ENCODE data around the gene PADI3.

PADI3 gene

GRCh38 chr1:17295292-17295691, 46.4 kb downstream of the PADI3 start:
- no peak for DNase-seq
- Histone ChIP-seq H3K4me1 (ENCODE audit: control insufficient read depth, insufficient read depth, low read length, poor library complexity, severe bottlenecking) (no peaks in the 10 kb centered on the region), H3K27ac (ENCODE audit: insufficient read depth, low read length, poor library complexity, severe bottlenecking) (no peak overlapping the region), H3K36me3 (ENCODE audit: control insufficient read depth, insufficient read depth, low read length) (no peaks in the 10 kb centered on the region), H3K4me3 (ENCODE audit: insufficient read depth, low read depth, low read length, poor library complexity, severe bottlenecking) (no peak overlapping the region), H3K27me3 (replicated peaks; ENCODE audit: control insufficient read depth, insufficient read depth, low read length, poor library complexity, severe bottlenecking) (peaks cover 3% of the 10 kb centered on the region), H3K9me3 (ENCODE audit: control insufficient read depth, low read length) (no peaks in the 10 kb centered on the region)

DNA sequence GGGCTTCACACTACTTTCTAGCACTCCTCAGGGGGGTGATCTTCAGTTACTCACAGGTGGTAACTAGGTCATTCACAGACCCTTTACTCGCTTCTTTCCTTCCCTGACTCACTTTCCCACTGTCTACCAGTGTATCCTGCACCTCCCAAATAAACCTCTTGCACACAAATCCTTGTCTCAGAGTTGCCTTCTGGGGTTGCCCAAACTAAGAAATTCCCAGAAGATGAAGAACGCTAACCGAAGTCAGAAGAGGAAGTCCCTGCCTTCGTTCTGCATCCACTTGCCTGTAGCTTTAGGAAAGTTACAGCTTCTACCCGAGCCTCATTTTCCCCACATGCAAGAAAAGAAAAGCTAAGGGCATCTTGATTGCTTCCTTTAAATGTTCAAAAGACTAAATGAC, 47.2 kb downstream of the PADI3 start:
- Histone ChIP-seq H3K9me3 (ENCODE audit: control insufficient read depth, low read length) (no peaks in the 10 kb centered on the region), H3K4me1 (ENCODE audit: control insufficient read depth, insufficient read depth, low read length, poor library complexity, severe bottlenecking) (no peaks in the 10 kb centered on the region), H3K27ac (ENCODE audit: insufficient read depth, low read length, poor library complexity, severe bottlenecking) (no peak overlapping the region), H3K27me3 (replicated peaks; ENCODE audit: control insufficient read depth, insufficient read depth, low read length, poor library complexity, severe bottlenecking) (no peaks in the 10 kb centered on the region), H3K4me3 (ENCODE audit: insufficient read depth, low read depth, low read length, poor library complexity, severe bottlenecking) (no peak overlapping the region), H3K36me3 (ENCODE audit: control insufficient read depth, insufficient read depth, low read length) (no peaks in the 10 kb centered on the region)
- DNase-seq, result no peak

- Histone ChIP-seq H3K4me3 (ENCODE audit: insufficient read depth, low read depth, low read length, poor library complexity, severe bottlenecking) (no peak overlapping the region), H3K4me1 (ENCODE audit: control insufficient read depth, insufficient read depth, low read length, poor library complexity, severe bottlenecking) (no peaks in the 10 kb centered on the region), H3K27me3 (replicated peaks; ENCODE audit: control insufficient read depth, insufficient read depth, low read length, poor library complexity, severe bottlenecking) (no peaks in the 10 kb centered on the region), H3K36me3 (ENCODE audit: control insufficient read depth, insufficient read depth, low read length) (no peaks in the 10 kb centered on the region), H3K27ac (ENCODE audit: insufficient read depth, low read length, poor library complexity, severe bottlenecking) (no peak overlapping the region), H3K9me3 (ENCODE audit: control insufficient read depth, low read length) (no peaks in the 10 kb centered on the region)
- no peak for DNase-seq
Measured at GRCh38 chr1:17297991-17298390, 49.1 kb downstream of the PADI3 start.

GRCh38 chr1:17301767-17302166, 52.9 kb downstream of the PADI3 start:
- H3K27me3 ChIP-seq (replicated peaks; ENCODE audit: control insufficient read depth, insufficient read depth, low read length, poor library complexity, severe bottlenecking), result no peaks in the 10 kb centered on the region
- H3K9me3 ChIP-seq (ENCODE audit: control insufficient read depth, low read length), result no peaks in the 10 kb centered on the region
- DNase-seq, result no peak
- H3K4me1 ChIP-seq (ENCODE audit: control insufficient read depth, insufficient read depth, low read length, poor library complexity, severe bottlenecking), result no peaks in the 10 kb centered on the region
- H3K27ac ChIP-seq (ENCODE audit: insufficient read depth, low read length, poor library complexity, severe bottlenecking), result no peak overlapping the region
- no peak overlapping the region for H3K4me3 ChIP-seq (ENCODE audit: insufficient read depth, low read depth, low read length, poor library complexity, severe bottlenecking)
- H3K36me3 ChIP-seq (ENCODE audit: control insufficient read depth, insufficient read depth, low read length), result no peaks in the 10 kb centered on the region

DNA sequence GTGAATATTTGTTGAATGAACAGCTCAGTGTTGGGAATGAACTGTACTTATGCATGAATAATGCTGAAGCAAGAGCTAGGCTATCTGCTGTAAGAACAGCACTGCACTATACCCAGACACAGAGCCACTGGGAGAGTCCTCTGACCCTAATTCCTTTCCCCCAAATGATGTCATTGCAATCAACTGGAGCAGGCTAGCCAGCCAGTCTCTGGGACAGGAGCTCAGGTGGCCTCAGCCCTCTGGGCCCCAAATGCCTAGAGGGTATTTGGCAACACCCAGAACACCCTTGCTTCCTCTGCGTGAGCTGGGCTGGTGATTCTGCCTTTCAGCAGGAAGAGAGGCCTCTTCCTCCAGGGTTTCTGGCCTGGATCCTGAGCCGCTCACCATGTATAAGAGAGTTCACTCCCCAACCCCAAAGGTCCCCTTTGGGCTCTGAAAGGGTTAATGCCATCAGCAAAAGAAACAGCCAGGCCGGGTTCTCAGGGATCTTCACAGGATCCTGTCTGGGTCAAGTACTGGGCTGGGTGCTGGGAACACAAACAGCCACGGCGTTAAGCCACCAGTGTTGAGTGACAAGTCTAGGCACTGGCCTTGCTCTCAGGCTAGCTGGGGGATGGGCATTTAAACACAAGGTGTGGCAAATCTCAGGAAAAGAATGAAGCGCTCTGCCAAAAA, 55.4 kb downstream of the PADI3 start:
- DNase-seq, result no peak
- no peaks in the 10 kb centered on the region for H3K4me1 ChIP-seq (ENCODE audit: control insufficient read depth, insufficient read depth, low read length, poor library complexity, severe bottlenecking)

GRCh38 chr1:17304826-17305175, 55.9 kb downstream of the PADI3 start:
- Histone ChIP-seq H3K4me1 (ENCODE audit: control insufficient read depth, insufficient read depth, low read length, poor library complexity, severe bottlenecking) (no peaks in the 10 kb centered on the region), H3K27ac (ENCODE audit: insufficient read depth, low read length, poor library complexity, severe bottlenecking) (no peak overlapping the region)
- DNase-seq, result no peak

More for the DNA sequence above, 55.4 kb downstream of the PADI3 start:
- H3K36me3 ChIP-seq (ENCODE audit: control insufficient read depth, insufficient read depth, low read length), result no peaks in the 10 kb centered on the region
- H3K4me3 ChIP-seq (ENCODE audit: insufficient read depth, low read depth, low read length, poor library complexity, severe bottlenecking), result no peak overlapping the region
- no peaks in the 10 kb centered on the region for H3K27me3 ChIP-seq (replicated peaks; ENCODE audit: control insufficient read depth, insufficient read depth, low read length, poor library complexity, severe bottlenecking)
- H3K9me3 ChIP-seq (ENCODE audit: control insufficient read depth, low read length), result no peaks in the 10 kb centered on the region
- no peak overlapping the region for H3K27ac ChIP-seq (ENCODE audit: insufficient read depth, low read length, poor library complexity, severe bottlenecking)

GRCh38 chr1:17305576-17306095, 56.7 kb downstream of the PADI3 start:
- H3K4me3 ChIP-seq (ENCODE audit: insufficient read depth, low read depth, low read length, poor library complexity, severe bottlenecking), result no peak overlapping the region
- no peaks in the 10 kb centered on the region for H3K36me3 ChIP-seq (ENCODE audit: control insufficient read depth, insufficient read depth, low read length)
- no peaks in the 10 kb centered on the region for H3K9me3 ChIP-seq (ENCODE audit: control insufficient read depth, low read length)
- no peaks in the 10 kb centered on the region for H3K4me1 ChIP-seq (ENCODE audit: control insufficient read depth, insufficient read depth, low read length, poor library complexity, severe bottlenecking)
- DNase-seq, result no peak
- H3K27me3 ChIP-seq (replicated peaks; ENCODE audit: control insufficient read depth, insufficient read depth, low read length, poor library complexity, severe bottlenecking), result no peaks in the 10 kb centered on the region
- no peak overlapping the region for H3K27ac ChIP-seq (ENCODE audit: insufficient read depth, low read length, poor library complexity, severe bottlenecking)

More at GRCh38 chr1:17304826-17305175, 55.9 kb downstream of the PADI3 start:
- no peak overlapping the region for H3K4me3 ChIP-seq (ENCODE audit: insufficient read depth, low read depth, low read length, poor library complexity, severe bottlenecking)
- no peaks in the 10 kb centered on the region for H3K9me3 ChIP-seq (ENCODE audit: control insufficient read depth, low read length)
- H3K27me3 ChIP-seq (replicated peaks; ENCODE audit: control insufficient read depth, insufficient read depth, low read length, poor library complexity, severe bottlenecking), result no peaks in the 10 kb centered on the region
- H3K36me3 ChIP-seq (ENCODE audit: control insufficient read depth, insufficient read depth, low read length), result no peaks in the 10 kb centered on the region

- no peaks in the 10 kb centered on the region for H3K27me3 ChIP-seq (replicated peaks; ENCODE audit: control insufficient read depth, insufficient read depth, low read length, poor library complexity, severe bottlenecking)
- no peak overlapping the region for H3K4me3 ChIP-seq (ENCODE audit: insufficient read depth, low read depth, low read length, poor library complexity, severe bottlenecking)
- no peak overlapping the region for H3K27ac ChIP-seq (ENCODE audit: insufficient read depth, low read length, poor library complexity, severe bottlenecking)
- H3K9me3 ChIP-seq (ENCODE audit: control insufficient read depth, low read length), result no peaks in the 10 kb centered on the region
- H3K36me3 ChIP-seq (ENCODE audit: control insufficient read depth, insufficient read depth, low read length), result no peaks in the 10 kb centered on the region
- no peak for DNase-seq
- H3K4me1 ChIP-seq (ENCODE audit: control insufficient read depth, insufficient read depth, low read length, poor library complexity, severe bottlenecking), result no peaks in the 10 kb centered on the region
Measured at GRCh38 chr1:17306407-17306806, 57.5 kb downstream of the PADI3 start.

GRCh38 chr1:17306921-17307320, 58.0 kb downstream of the PADI3 start:
- no peak for DNase-seq
- H3K4me3 ChIP-seq (ENCODE audit: insufficient read depth, low read depth, low read length, poor library complexity, severe bottlenecking), result no peak overlapping the region
- no peaks in the 10 kb centered on the region for H3K4me1 ChIP-seq (ENCODE audit: control insufficient read depth, insufficient read depth, low read length, poor library complexity, severe bottlenecking)
- no peaks in the 10 kb centered on the region for H3K27me3 ChIP-seq (replicated peaks; ENCODE audit: control insufficient read depth, insufficient read depth, low read length, poor library complexity, severe bottlenecking)
- no peaks in the 10 kb centered on the region for H3K9me3 ChIP-seq (ENCODE audit: control insufficient read depth, low read length)
- no peaks in the 10 kb centered on the region for H3K36me3 ChIP-seq (ENCODE audit: control insufficient read depth, insufficient read depth, low read length)
- no peak overlapping the region for H3K27ac ChIP-seq (ENCODE audit: insufficient read depth, low read length, poor library complexity, severe bottlenecking)

DNA sequence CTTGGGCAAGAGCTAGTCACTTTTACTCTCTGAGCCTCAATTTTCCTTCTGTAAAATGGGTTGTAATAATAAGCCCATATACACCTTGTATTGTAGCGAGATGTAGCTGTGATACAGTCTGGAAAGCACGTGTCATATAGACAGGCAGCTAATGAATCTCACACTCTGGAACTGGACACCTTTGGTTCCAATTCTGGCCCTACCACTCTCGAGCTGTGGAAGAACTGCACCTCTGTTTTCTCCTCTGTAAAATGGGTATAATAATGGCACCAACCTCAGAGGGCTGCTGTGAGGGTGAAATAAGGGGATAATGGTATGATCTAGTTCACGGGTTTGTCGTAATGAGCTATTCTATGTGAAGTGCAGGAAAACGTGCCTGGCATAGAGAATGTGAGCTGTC, 58.4 kb downstream of the PADI3 start:
- Histone ChIP-seq H3K27me3 (replicated peaks; ENCODE audit: control insufficient read depth, insufficient read depth, low read length, poor library complexity, severe bottlenecking) (no peaks in the 10 kb centered on the region), H3K36me3 (ENCODE audit: control insufficient read depth, insufficient read depth, low read length) (no peaks in the 10 kb centered on the region), H3K4me1 (ENCODE audit: control insufficient read depth, insufficient read depth, low read length, poor library complexity, severe bottlenecking) (no peaks in the 10 kb centered on the region), H3K9me3 (ENCODE audit: control insufficient read depth, low read length) (no peaks in the 10 kb centered on the region), H3K4me3 (ENCODE audit: insufficient read depth, low read depth, low read length, poor library complexity, severe bottlenecking) (no peak overlapping the region), H3K27ac (ENCODE audit: insufficient read depth, low read length, poor library complexity, severe bottlenecking) (no peak overlapping the region)
- DNase-seq, result no peak

Data from effector memory CD4-positive, alpha-beta T cell (primary cell).